HepG2 (cell line): ENCODE results near the gene AKR7A2. TPM values are rescaled to one million over a fixed set of nuclear protein-coding genes. Genes with fewer than 3 reads are reported as not detected.

Experiments used
- KIAA2018 ChIP-seq: sonication (generic); formaldehyde crosslinking; IDR thresholded peaks from 2 replicates; pipeline ENCODE4 v1.5.0; 2020; ENCODE audit warnings: mild to moderate bottlenecking, missing genetic modification reagents, borderline replicate concordance
- KMT2B ChIP-seq: IDR thresholded peaks from 2 replicates; pipeline ENCODE4 v1.6.1; 2016; ENCODE audit warnings: missing genetic modification reagents, missing compliant biosample characterization
- MXD4 ChIP-seq: IDR thresholded peaks from 2 replicates; pipeline ENCODE4 v1.6.1; 2016; ENCODE audit warnings: mild to moderate bottlenecking, missing biosample characterization, missing genetic modification reagents
- TCF7L2 ChIP-seq: IDR thresholded peaks from 2 replicates; pipeline ENCODE4 v1.6.1; 2011; ENCODE audit warnings: mild to moderate bottlenecking, low read depth, low read length, moderate library complexity
- ZNF296 ChIP-seq: sonication (generic); formaldehyde crosslinking; conservative IDR thresholded peaks from 2 replicates; pipeline ENCODE4 v1.5.0; 2020; ENCODE audit warnings: mild to moderate bottlenecking, missing genetic modification reagents
- ZNF556 ChIP-seq: sonication (generic); formaldehyde crosslinking; IDR thresholded peaks from 2 replicates; pipeline ENCODE4 v1.4.0; 2020; ENCODE audit warnings: mild to moderate bottlenecking, missing genetic modification reagents, borderline replicate concordance
- polyA plus RNA-seq, 8 experiments: library from polyadenylated mRNA; depleted of rRNA in 3 of 8; stranded (reverse) in 7 of 8; unstranded in 1 of 8; fragments of >200 nt; fragmentation: Illumina TruSeq in 4 of 8; extraction: Trizol in 4 of 8; gene quantifications; 2 replicates each; pipeline versions ENCODE4 v1.2.1 to v1.2.3, GENCODE V29; 2011 to 2016; ENCODE audit warnings: low read depth in 4 of 8, missing spikeins in 1 of 8, mixed read lengths in 1 of 8; ENCODE audit not compliant: insufficient read depth in 1 of 8
- total RNA-seq, 5 experiments: library from RNA; depleted of rRNA; stranded (reverse); fragments of >200 nt; fragmentation: Illumina TruSeq; extraction: Trizol; gene quantifications; 2 replicates each; pipeline ENCODE4 v1.2.3, GENCODE V29; 2016; ENCODE audit warnings: low read depth in 1 of 5

AKR7A2 gene
- total and polyA plus RNA-seq, 2 of the 13 experiments (the other 11 are each of a cell fraction or from before 2014, with no cell fraction given), result 45.2 to 75.6 TPM

- no peak for TF ChIP-seq KIAA2018
- no peak for TF ChIP-seq TCF7L2
- TF ChIP-seq KMT2B, result no peak
- no peak for TF ChIP-seq ZNF556 (CRISPR knock-in tag)
- no peak for TF ChIP-seq ZNF296 (CRISPR knock-in tag)
- TF ChIP-seq MXD4 (CRISPR knock-in tag), result no peak
Measured at GRCh38 chr1:19310061-19310460, 1.9 kb downstream of the AKR7A2 start (continued).
